22Rv1 (cell line): Measurements from ENCODE around the gene LRRC27.

Experiments used
- CTCF ChIP-seq: fragments of 450-650 bp; IDR thresholded peaks from 2 replicates; pipeline ENCODE4 v1.5.1; 2017; ENCODE audit warnings: mild to moderate bottlenecking
- ZFX ChIP-seq: fragments of 450-650 bp; IDR thresholded peaks from 2 replicates; pipeline ENCODE4 v1.6.1; 2017; ENCODE audit warnings: antibody characterized with exemption, borderline replicate concordance

GRCh38 chr10:132401401-132402118, 69.6 kb downstream of the LRRC27 start:
- TF ChIP-seq CTCF (no peak), ZFX (no peak)
